HG02970 (cell line): Measurements from ENCODE around the gene PCDHGC3.

Source experiments
- ATAC-seq: cut with Tn5 transposase; IDR thresholded peaks from one replicate; pipeline ENCODE4 v1.9.1; 2021; ENCODE audit warnings: mild to moderate bottlenecking, moderate library complexity, moderate number of reproducible peaks; ENCODE audit not compliant: unreplicated experiment, low FRiP score

Gene PCDHGC3

GRCh38 chr5:141519605-141520565 is 44.1 kb downstream of the PCDHGC3 start:
- ATAC-seq = no peak

DNA sequence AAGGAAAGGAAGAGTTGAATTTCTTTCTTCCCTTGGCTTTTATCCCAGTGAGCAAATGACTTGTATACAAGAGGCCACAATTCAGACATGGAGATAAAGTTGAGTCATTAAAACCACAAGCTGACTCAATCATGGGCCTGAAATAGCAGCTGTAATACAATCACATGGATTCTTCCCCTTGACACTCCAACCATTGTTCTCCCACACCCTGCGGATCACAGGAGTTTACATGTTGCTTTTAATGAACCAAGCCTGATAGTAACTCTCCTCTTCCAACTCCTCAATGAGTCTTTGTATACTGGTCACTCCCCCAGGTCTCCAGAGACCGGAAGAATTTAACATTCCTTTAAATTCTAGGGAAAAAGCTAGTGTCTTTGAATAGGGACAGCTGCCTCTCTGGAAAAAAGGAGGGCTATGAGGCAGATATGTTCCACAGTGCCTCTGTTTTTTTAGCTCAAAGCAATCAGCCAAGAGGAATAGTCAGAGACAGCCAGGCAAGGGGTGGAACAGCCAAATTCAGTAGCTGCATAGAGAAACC is 45.5 kb downstream of the PCDHGC3 start:
- ATAC-seq = no peak

DNA sequence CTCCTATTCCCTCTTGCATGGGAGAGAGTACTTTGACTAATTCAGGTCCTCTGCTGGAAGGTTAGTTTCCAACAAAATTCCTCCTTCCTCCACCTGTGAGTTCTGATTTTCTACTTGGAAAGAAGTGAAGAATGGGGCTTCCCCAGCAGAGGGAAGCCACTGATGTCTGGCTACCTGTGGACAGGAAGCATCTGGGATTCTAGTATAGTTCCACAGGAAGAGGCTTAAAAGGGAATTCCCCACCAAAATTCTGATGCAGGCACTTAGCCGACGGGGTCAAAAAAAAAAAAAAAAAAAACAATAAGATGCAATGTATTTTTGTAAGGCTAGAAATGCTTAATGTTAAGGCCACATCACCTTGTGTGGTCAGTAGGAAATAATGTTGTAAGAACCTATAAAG is 46.5 kb downstream of the PCDHGC3 start:
- ATAC-seq = no peak

- no peak for ATAC-seq
Observed at GRCh38 chr5:141523991-141524390, 48.2 kb downstream of the PCDHGC3 start.

DNA sequence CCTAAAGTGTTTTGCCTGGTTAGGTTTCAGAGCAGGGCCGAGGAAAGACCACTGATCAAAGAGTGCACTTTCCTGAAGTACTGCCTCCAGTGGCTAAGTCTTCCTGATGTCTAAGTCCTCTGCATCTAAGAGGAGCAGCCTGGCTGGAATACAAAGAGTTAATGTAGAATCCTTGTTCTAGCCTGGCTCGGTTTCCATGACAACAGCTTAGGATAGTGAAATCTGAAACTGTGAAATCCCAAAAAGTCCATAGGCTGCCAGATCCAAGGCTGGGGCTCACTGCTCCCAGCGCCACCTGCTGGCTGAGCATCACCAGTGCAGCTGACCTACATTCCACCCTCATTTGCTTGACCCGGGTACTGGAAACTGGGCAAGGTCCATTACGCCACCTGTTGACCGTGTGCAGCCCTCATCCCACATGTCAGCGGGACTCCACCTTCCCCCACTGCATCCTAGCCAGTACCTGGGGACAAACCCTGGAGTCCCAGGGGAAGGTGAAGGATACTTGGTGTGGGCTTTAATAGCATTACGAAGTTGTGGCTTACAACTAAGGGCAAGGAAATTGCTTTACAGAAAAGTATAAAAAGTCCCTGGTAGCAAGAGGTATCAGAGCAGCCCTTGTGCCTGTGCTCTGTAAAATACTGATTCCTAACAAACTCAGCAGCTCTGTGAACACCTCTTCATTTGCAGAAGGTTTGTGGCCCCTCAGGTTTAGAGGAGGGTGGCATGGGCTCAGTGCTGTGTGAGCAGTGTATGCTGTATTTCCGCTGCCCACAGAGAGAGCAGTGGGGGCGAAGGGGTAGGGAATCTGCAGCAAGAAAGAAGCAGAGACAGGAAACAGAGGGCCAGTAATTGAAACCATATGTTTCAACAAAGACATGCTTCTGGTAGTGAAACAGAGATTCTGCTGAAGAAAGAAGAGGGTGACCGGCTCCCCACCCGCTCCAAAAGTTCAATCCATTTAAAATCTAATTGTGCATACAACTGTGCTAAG is 49.1 kb downstream of the PCDHGC3 start:
- peak; percentile 68 for ATAC-seq

DNA sequence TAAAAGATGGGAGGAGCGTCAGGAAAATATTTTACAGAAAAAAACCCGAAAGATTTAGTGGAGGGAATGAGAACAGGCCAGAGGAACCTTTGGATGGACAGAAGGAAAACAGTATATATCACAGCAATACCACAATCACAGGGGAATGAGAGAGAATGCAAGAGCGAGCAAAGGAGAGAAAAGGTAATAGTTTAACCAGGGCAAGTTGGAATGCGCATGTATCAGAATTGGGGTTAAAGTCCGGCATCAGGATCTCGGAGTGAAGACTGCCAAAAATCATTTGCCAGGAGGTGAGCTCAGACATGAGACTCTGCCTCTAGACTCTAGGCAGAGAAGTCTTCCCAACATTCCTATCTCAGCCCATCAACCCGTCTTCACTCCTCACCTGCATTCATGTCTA is 49.9 kb downstream of the PCDHGC3 start:
- ATAC-seq = no peak

GRCh38 chr5:141527426-141527825 is 51.7 kb downstream of the PCDHGC3 start:
- ATAC-seq = no peak
